Kidney epithelial cell (primary cell): ENCODE data around the gene PGBD4. TPM values are rescaled to one million over a fixed set of nuclear protein-coding genes. Genes with fewer than 3 reads are reported as not detected.

Experiments
- DNase-seq: peaks from one replicate; pipeline ENCODE4 v3.0.0-alpha.2; 2010; ENCODE audit warnings: low read depth
- H3K27me3 ChIP-seq: 2 replicates; pipeline ENCODE4 v1.6.0; 2011; ENCODE audit warnings: low read length; ENCODE audit not compliant: control insufficient read depth, insufficient read depth
- H3K36me3 ChIP-seq: 2 replicates; pipeline ENCODE4 v1.5.1; 2011; ENCODE audit warnings: low read length; ENCODE audit not compliant: control insufficient read depth, insufficient read depth
- H3K4me3 ChIP-seq: 2 replicates; pipeline ENCODE4 v1.5.1; 2011; ENCODE audit warnings: low read depth, mild to moderate bottlenecking, control low read depth, low read length
- CTCF ChIP-seq: IDR thresholded peaks from 2 replicates; pipeline ENCODE4 v1.5.1; 2011; ENCODE audit warnings: mild to moderate bottlenecking, moderate library complexity, low read length, control low read depth, inconsistent platforms; ENCODE audit not compliant: insufficient read depth, poor library complexity, severe bottlenecking
- total RNA-seq: library from RNA; depleted of rRNA; stranded (reverse); fragments of >200 nt; gene quantifications from 2 replicates; pipeline ENCODE4 v1.2.3, GENCODE V29; 2015

The PGBD4 gene
- total RNA-seq, 1 donor from 2014 or later, result 0.71 TPM

DNA sequence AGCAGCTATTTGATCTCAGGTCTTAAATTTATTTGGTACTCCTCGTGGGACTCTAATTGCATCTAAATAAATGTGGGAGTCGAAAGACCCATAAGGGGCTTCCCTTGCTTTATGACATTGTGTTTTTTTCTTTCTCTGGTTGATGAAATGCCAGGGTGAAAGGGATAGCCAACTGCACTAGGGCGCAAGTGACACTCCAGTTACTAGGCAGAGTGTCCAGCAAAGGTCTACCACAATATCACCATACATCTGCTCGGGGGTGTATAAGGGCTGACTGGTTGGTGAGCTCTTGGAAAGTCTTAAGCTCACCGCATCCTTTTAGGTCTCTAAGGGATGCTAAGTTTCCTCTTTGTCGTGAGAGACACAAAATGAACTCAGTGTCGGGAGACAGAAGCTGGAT is 54.0 kb downstream of the PGBD4 start:
- H3K36me3 ChIP-seq, result peaks cover 5% of the 10 kb centered on the region

More for the DNA sequence above, 54.0 kb downstream of the PGBD4 start:
- no peaks in the 10 kb centered on the region for H3K27me3 ChIP-seq
- no peak for DNase-seq
- TF ChIP-seq CTCF, result no peak
- no peak overlapping the region for H3K4me3 ChIP-seq

Other genes starting within 250 kb of the PGBD4 start
- not detected in 2 replicates for gene CHRM5, start 133.6 kb upstream of the PGBD4 start, total RNA-seq
- 20.4 and 24.4 TPM in 2 replicates for gene AVEN, start 62.9 kb upstream of the PGBD4 start, total RNA-seq
- gene EMC7, start 221 bp upstream of the PGBD4 start, total RNA-seq, result 58.8 and 60.0 TPM in 2 replicates
- 39.1 and 43.4 TPM in 2 replicates for gene KATNBL1, start 108.0 kb downstream of the PGBD4 start, total RNA-seq
- gene EMC4, start 122.9 kb downstream of the PGBD4 start, total RNA-seq, result 216 and 298 TPM in 2 replicates
- gene SLC12A6, start 235.7 kb downstream of the PGBD4 start, total RNA-seq, result 15.2 and 16.4 TPM in 2 replicates
- gene NOP10, start 241.1 kb downstream of the PGBD4 start, total RNA-seq, result 355 and 365 TPM in 2 replicates
- gene NUTM1, start 241.2 kb downstream of the PGBD4 start, total RNA-seq, result not detected in 2 replicates